Renal cortical epithelial cell (primary cell): Measurements from ENCODE around the gene ACVR2B. TPM values are rescaled to one million over a fixed set of nuclear protein-coding genes. Genes with fewer than 3 reads are reported as not detected.

ENCODE experiments used
- DNase-seq: peaks from one replicate; pipeline ENCODE4 v3.0.0-alpha.2; 2011; ENCODE audit warnings: low read depth
- total RNA-seq: library from RNA; depleted of rRNA; stranded (reverse); fragments of >200 nt; gene quantifications from 2 replicates; pipeline ENCODE4 v1.2.3, GENCODE V29; 2014

The ACVR2B gene
- total RNA-seq, 1 donor from 2014 or later: 11.8 TPM

- no peak for DNase-seq
These were observed 35.3 kb downstream of the ACVR2B start for GRCh38 chr3:38488949-38489348.

DNA sequence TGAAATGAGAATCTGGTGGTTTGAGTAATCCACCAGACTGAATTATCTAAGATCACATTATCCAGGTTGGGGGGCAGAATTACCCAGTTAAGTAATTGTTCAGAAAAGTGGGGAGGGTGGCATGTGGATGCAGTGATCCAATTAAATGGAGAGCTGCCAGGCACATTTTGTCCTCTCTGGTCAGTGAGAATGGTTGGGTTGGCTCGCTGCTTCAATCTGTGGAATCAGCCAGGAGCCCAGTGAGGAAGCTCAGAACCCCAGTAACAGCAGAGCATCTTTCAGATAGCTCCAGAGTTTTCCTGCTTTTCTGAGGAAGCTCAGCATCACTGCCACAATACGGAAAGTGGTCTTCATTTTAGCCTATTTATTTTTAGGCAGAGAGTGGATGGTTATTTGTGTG, 36.1 kb downstream of the ACVR2B start:
- DNase-seq: no peak

GRCh38 chr3:38490281-38491030, 36.8 kb downstream of the ACVR2B start:
- no peak for DNase-seq

- DNase-seq: no peak
These were observed 37.5 kb downstream of the ACVR2B start for GRCh38 chr3:38491215-38491614.

DNA sequence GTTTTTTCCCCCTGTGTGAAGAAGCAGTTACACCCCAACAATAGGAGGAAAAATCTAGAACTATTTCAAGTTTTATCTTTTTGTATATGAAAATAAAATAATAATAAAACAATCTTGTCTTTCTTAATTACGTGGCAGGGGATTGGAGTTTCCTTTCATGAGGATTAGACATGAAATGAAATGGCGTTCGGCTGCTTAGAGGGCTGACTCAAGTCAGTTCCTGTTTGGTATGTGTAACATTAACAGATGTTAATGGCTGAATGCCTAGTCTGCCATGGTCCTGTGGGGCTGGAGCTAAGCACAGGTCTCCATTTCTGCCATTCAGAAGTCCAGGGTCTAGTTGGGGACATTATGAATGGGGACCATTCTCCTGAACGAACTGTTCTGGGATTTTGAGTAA, 39.3 kb downstream of the ACVR2B start:
- peak; percentile 50 for DNase-seq

- peak; percentile 70 for DNase-seq
These were observed 42.6 kb downstream of the ACVR2B start, which contains the start of gene EXOG for GRCh38 chr3:38496131-38496910. EXOG (plus strand) TSS chr3:38496340; CDS start chr3:38496368, 28 bp downstream.

- DNase-seq: no peak
These were observed 43.3 kb downstream of the ACVR2B start for GRCh38 chr3:38497031-38497430.

- no peak for DNase-seq
These were observed 47.2 kb downstream of the ACVR2B start for GRCh38 chr3:38500688-38501417.

DNA sequence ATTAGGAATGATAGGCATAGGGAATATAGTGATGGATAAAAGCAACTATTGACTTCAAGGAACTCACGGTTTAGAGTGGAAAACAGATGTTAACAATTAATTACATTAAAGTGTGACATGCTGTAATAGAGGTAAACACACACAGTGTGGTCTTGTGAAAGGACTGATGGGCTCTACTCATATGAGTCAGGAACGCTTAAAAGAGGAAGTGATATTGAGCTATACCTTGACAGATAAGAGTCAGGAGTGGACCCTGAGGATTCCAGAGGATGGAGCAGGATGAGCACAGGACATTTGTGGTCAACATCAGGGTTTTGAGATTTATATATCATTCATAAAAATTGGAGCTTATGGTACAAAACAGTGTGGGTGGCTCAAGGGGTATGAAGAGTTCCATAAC, 53.4 kb downstream of the ACVR2B start:
- no peak for DNase-seq

- no peak for DNase-seq
These were observed 56.0 kb downstream of the ACVR2B start for GRCh38 chr3:38509732-38510131.

DNA sequence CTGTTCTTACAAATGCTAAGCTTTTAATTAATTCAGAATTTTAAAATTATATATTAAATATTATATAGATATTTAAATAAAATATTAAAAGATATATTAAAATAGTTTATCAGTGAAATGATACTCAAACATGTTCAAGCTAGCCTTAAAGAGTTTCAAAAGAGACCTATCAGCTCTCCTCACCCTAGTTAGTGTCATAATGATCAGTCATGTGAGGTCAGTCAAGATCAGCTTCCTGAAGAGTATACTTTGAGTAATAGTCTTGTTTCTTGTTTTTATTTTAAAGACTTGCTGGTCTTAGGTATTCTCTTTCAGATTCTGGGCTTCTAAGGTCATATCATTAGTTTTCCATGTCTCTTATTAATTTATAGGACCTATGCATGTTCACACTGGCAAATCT, 56.9 kb downstream of the ACVR2B start:
- no peak for DNase-seq

DNA sequence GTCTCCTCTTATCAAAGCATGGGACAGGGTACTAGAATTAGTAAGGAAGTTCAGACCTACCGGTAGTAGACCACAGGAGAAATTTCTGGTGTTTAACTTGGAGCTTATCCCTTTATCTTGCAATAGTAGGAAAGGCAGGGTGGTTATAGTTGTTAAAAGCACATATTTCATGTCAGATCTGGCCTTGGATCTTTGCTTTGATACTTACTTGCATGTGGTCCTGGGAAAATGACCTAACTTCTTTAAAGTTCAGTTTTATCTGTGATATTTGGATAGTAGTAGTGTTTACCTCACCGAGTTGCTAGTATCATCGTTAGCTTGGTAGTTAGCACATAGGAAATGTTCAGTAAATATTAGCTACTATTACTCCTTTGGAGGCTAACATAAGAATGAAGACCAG, 57.9 kb downstream of the ACVR2B start:
- no peak for DNase-seq

DNA sequence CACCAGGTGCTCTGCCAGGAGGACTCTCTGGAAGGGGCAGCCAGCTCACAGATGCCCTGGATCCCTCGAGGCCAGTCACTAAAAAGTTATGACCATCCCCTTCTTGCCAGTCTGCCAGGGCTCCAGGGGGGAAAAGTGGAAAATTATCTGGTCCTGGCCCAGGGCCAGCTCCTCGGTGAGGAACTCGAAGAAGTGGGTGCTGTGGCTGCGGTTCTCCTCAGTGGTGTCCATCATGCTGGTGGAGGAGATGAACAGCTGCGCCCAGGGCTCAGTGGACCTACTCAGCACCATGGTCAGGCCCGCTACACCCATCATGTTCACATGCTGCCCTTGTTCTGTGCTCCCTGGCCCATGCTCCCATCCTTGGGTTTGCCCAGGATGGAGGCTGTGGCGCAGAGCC, 61.7 kb downstream of the ACVR2B start:
- no peak for DNase-seq

- no peak for DNase-seq
These were observed 63.0 kb downstream of the ACVR2B start for GRCh38 chr3:38516669-38517068.

DNA sequence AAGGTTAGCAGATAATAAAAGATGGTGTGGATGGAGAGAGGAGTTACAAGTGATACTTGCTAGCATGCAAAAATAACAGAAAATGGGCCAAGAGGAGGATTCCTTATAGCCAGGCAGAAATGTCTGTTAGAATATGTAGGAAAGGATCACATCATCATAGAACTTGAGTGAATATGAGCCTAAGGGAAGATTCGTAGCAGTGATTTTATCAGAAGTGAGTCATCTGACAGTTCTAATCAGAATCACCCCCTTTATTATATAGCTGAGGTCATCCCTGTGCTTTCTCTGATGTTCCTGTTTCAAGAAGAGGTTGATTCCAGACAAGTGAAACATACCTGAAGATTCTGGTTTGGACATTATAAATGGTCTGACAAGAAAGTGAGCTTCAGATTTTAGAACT, 65.3 kb downstream of the ACVR2B start:
- no peak for DNase-seq

DNA sequence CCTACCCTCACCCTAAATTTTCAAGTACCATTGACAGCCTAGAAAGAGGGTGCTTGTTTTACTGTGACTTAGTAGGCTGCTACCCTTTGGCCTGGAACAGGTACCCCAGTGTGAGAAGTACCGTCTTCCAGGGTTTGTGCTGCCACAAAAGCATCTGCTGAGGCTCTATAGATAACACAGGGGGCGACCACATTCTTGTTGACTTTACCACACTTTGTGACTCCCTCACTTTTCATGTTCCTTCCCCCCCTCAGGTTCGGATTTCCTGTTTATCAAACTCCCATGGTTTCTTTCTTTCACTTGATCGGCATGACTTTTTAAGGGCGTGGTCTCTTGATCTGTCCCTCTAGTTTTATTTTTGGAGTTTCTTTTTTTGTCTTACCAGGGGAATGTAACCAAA, 66.0 kb downstream of the ACVR2B start:
- DNase-seq: no peak

- DNase-seq: peak; percentile 73
These were observed 67.8 kb downstream of the ACVR2B start for GRCh38 chr3:38521391-38521987.

DNA sequence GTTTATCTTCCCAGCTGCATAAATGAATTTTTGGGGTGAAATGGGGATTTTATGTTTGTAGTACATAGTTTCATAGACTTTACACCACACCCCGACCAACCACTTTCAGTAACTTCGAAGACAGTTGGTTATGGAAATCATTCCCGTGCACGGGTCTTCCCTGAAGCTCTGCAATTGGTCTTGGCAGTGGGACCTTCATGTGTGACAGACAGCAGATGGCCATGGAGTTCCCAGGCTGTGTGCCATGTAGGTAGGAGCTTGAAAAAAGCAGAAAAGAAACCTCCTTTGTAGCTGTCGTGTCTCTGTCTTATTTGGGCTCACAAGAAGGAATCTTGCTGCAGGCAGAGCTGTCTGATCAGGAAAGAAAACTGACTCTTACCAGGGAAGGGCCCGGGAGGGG, 68.3 kb downstream of the ACVR2B start:
- DNase-seq: no peak

GRCh38 chr3:38524141-38524739, 70.5 kb downstream of the ACVR2B start:
- no peak for DNase-seq

DNA sequence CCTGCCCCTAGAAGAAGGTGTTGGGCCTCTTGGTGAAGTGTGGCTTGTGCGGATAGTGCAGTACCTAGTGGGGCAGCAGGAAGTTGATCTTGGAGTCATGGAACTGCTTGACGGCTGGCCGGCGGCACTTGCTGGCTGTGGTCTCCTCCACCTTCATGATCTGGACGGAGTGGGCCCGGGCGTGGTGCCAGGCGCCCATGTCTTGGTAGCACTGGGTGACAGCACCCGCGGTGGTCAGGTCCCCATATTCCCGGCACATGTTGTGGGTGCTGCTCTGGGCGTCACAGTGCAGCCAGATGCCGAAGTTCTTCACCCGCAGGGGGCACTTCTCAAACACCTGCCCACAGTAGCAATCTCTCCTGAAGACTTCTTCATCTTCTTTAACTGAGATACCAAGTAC, 73.1 kb downstream of the ACVR2B start:
- no peak for DNase-seq

DNA sequence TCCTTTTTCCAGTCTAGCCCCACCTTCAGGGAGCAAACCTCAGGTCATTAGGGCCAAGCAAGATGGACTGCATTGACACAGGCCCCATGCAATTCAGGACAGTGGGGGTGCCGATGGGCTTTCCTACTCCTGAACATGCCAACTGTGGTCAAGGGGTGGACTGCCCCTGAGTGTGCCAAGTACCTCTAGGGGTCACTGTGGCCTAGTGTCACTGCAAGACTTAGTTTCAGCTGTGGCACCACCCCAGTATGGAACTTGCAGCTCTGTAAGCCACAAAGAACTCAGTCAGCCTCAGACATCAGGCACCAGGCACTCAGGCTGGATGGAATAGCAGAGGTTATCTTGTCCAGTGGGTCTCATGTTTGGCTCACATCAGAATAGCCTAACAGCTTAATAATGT, 74.8 kb downstream of the ACVR2B start:
- no peak for DNase-seq

DNA sequence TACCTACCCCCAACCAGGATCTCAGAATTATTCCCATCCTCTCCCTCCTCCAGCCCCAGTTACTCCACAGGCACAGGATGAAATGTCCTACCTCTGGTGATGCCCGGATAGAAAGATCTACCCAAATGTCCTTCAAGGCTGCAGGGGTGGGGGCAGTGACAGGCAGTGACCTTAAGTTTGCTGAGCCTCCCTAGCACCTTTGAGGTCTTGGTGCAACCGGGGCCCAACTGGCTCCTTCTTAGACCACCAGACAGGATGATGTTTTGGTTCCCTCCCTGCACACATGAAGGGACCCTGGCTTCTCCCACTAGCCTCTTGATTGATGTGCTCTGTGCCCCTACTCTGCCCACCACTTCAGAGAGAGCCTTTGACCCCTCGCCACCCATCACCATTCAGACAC, 78.8 kb downstream of the ACVR2B start:
- DNase-seq: no peak
